ENCODE results near the gene PTTG1IP. TPM values are rescaled to one million over a fixed set of nuclear protein-coding genes. Genes with fewer than 3 reads are reported as not detected.

The PTTG1IP gene
- total RNA-seq, 4 donors from 2014 or later: 175 to 328 (median 234) TPM

GRCh38 chr21:44903689-44904088 lies 30.2 kb upstream of the PTTG1IP start:
- 82 to 87% methylated on average over 13 to 22 of the region's 22 CpGs for WGBS, 2 donors

GRCh38 chr21:44903050-44903685 lies 29.7 kb upstream of the PTTG1IP start:
- no peaks in the 10 kb centered on the region for H3K9me3 ChIP-seq
- no peak for TF ChIP-seq CTCF (IDR thresholded peaks at IDR 0.05)
- TF ChIP-seq POLR2A (IDR thresholded peaks at IDR 0.05): no peak
- no peak for TF ChIP-seq EP300 (IDR thresholded peaks at IDR 0.05)
- H3K27ac ChIP-seq: no peak overlapping the region
- 77 to 82% methylated on average over 17 of the region's 18 CpGs for WGBS, 2 donors
- H3K27me3 ChIP-seq: peaks cover 0 to 26% of the 10 kb centered on the region in 2 donors
- no peaks in the 10 kb centered on the region for H3K36me3 ChIP-seq
- no peak for DNase-seq (ENCODE audit: low spot score in 2 of 2)
- no peak overlapping the region for H3K4me3 ChIP-seq
- H3K4me1 ChIP-seq: peaks cover 0 to 10% (median 0%) of the 10 kb centered on the region in 4 donors

More at GRCh38 chr21:44903689-44904088, 30.2 kb upstream of the PTTG1IP start:
- H3K27me3 ChIP-seq: peaks cover 0 to 21% of the 10 kb centered on the region in 2 donors
- H3K4me1 ChIP-seq: peaks cover 0 to 13% (median 1%) of the 10 kb centered on the region in 4 donors
- TF ChIP-seq CTCF (IDR thresholded peaks at IDR 0.05): no peak
- TF ChIP-seq EP300 (IDR thresholded peaks at IDR 0.05): no peak
- no peak for TF ChIP-seq POLR2A (IDR thresholded peaks at IDR 0.05)
- H3K27ac ChIP-seq: no peak overlapping the region
- no peaks in the 10 kb centered on the region for H3K9me3 ChIP-seq
- H3K4me3 ChIP-seq: no peak overlapping the region
- DNase-seq (ENCODE audit: low spot score in 2 of 2): no peak
- no peaks in the 10 kb centered on the region for H3K36me3 ChIP-seq

GRCh38 chr21:44902268-44903049 lies 29.0 kb upstream of the PTTG1IP start:
- Histone ChIP-seq H3K4me1 (peaks cover 0 to 4% (median 0%) of the 10 kb centered on the region in 4 donors), H3K9me3 (no peaks in the 10 kb centered on the region), H3K27ac (no peak overlapping the region), H3K36me3 (no peaks in the 10 kb centered on the region), H3K27me3 (peaks cover 0 to 32% of the 10 kb centered on the region in 2 donors), H3K4me3 (no peak overlapping the region)
- DNase-seq (ENCODE audit: low spot score in 2 of 2): no peak
- no peak for TF ChIP-seq CTCF (IDR thresholded peaks at IDR 0.05)
- no peak for TF ChIP-seq POLR2A (IDR thresholded peaks at IDR 0.05)
- no peak for TF ChIP-seq EP300 (IDR thresholded peaks at IDR 0.05)
- 90 to 94% methylated on average over 30 of the region's 30 CpGs for WGBS, 2 donors

- no peak overlapping the region for H3K4me3 ChIP-seq
- H3K9me3 ChIP-seq: no peaks in the 10 kb centered on the region
- H3K4me1 ChIP-seq: no peaks in the 10 kb centered on the region
- TF ChIP-seq POLR2A (IDR thresholded peaks at IDR 0.05) (no peak), CTCF (IDR thresholded peaks at IDR 0.05) (no peak), EP300 (IDR thresholded peaks at IDR 0.05) (no peak)
- H3K27me3 ChIP-seq: peaks cover 0 to 29% of the 10 kb centered on the region in 2 donors
- DNase-seq (ENCODE audit: low spot score in 2 of 2): no peak
- no peak overlapping the region for H3K27ac ChIP-seq
- 79 to 81% methylated on average over 21 to 26 of the region's 27 CpGs for WGBS, 2 donors
- no peaks in the 10 kb centered on the region for H3K36me3 ChIP-seq
Measured at GRCh38 chr21:44901391-44902074, 28.0 kb upstream of the PTTG1IP start.

Measured in tibial nerve (tissue), 4 donors.